Cerebellar cortex (tissue), 1 donor: Measurements from ENCODE around the gene KCNJ8.
"Not testable (repeated sequence)": the region's sequence is repeated elsewhere in the genome, so short reads cannot be mapped to it uniquely, and the experiment has no call there.

ENCODE experiments used
- DNase-seq: peaks from one replicate; pipeline ENCODE4 v3.0.0-alpha.2; 2015; ENCODE audit warnings: low spot score

KCNJ8 gene

GRCh38 chr12:21774358-21775132 is at the start of gene KCNJ8:
TSS of gene KCNJ8 (minus strand) at chr12:21774706. CDS start at chr12:21773616, 1,090 bp downstream.
- no peak for DNase-seq

GRCh38 chr12:21823581-21823980 is 49.1 kb upstream of the KCNJ8 start:
- DNase-seq, result no peak

GRCh38 chr12:21819678-21820077 is 45.2 kb upstream of the KCNJ8 start:
- DNase-seq, result no peak

GRCh38 chr12:21819236-21819635 is 44.7 kb upstream of the KCNJ8 start:
- DNase-seq, result no peak

- DNase-seq, result no peak
Observed at GRCh38 chr12:21818627-21819026, 44.1 kb upstream of the KCNJ8 start.

- DNase-seq, result no peak
Observed at GRCh38 chr12:21815306-21816062, 41.0 kb upstream of the KCNJ8 start.

- DNase-seq, result no peak
Observed at GRCh38 chr12:21814814-21815213, 40.3 kb upstream of the KCNJ8 start.

GRCh38 chr12:21814327-21814726 is 39.8 kb upstream of the KCNJ8 start:
- no peak for DNase-seq

- DNase-seq, result no peak
Observed at GRCh38 chr12:21813751-21814150, 39.2 kb upstream of the KCNJ8 start.

GRCh38 chr12:21813125-21813524 is 38.6 kb upstream of the KCNJ8 start:
- DNase-seq, result no peak

GRCh38 chr12:21812340-21812739 is 37.8 kb upstream of the KCNJ8 start:
- not testable (repeated sequence) for DNase-seq

GRCh38 chr12:21809100-21809499 is 34.6 kb upstream of the KCNJ8 start:
- no peak for DNase-seq

- no peak for DNase-seq
Observed at GRCh38 chr12:21806255-21806654, 31.7 kb upstream of the KCNJ8 start.

GRCh38 chr12:21801522-21802288 is 27.2 kb upstream of the KCNJ8 start:
- no peak for DNase-seq

- DNase-seq, result no peak
Observed at GRCh38 chr12:21800011-21800410, 25.5 kb upstream of the KCNJ8 start.

GRCh38 chr12:21797539-21797938 is 23.0 kb upstream of the KCNJ8 start:
- DNase-seq, result no peak

- no peak for DNase-seq
Observed at GRCh38 chr12:21795648-21796328, 21.3 kb upstream of the KCNJ8 start.

GRCh38 chr12:21794807-21795595 is 20.5 kb upstream of the KCNJ8 start:
- DNase-seq, result not testable (repeated sequence)

GRCh38 chr12:21789687-21790086 is 15.2 kb upstream of the KCNJ8 start:
- DNase-seq, result not testable (repeated sequence)

GRCh38 chr12:21788089-21788983 is 13.8 kb upstream of the KCNJ8 start:
- DNase-seq, result no peak
